GM19468 (cell line): ENCODE measurements around the gene CDKAL1.

Experiments used
- ATAC-seq: cut with Tn5 transposase; IDR thresholded peaks from one replicate; pipeline ENCODE4 v1.9.1; 2021; ENCODE audit warnings: mild to moderate bottlenecking, moderate library complexity, moderate number of reproducible peaks; ENCODE audit not compliant: unreplicated experiment; ENCODE audit errors: extremely low read depth

CDKAL1 gene

DNA sequence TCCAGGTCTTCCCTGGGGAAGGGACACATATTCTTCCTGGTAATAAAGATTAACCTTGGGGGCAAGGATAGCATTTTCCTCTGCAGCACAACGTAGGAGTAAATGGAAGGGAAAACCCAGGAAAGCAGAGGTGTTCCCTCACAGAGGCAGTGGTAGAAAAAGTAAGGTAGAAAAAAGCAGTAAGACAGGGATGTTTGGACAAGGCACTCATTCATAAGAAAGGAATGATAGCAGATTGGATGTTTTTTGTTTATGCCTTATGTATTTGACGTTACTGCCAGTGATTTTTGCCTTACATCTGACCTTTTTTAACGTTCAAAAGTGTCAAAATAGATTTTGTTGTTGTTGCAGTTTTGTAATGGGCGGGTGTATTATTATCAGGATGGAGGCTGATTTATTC lies 395.0 kb downstream of the CDKAL1 start:
- ATAC-seq, result no peak

GRCh38 chr6:20931093-20931492 lies 396.8 kb downstream of the CDKAL1 start:
- no peak for ATAC-seq

DNA sequence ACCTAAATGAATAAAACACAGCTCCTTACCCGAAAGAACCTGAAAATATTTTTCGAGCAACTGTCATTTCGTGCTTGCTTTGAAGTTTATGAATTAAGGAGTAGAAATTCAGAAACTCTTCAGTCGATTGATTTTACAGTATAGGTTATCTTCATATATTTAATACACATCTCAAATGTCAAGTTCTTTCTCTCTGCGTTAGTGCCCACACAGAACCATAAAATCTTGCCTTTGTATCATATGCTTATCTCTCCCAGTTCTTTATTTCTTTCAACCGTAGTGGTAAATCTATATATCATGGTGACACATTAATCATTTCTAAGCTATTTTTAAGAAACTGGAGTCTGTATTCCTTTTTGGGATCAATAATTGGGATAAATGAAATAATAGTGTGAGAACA lies 397.5 kb downstream of the CDKAL1 start:
- ATAC-seq, result no peak

GRCh38 chr6:20932284-20932683 lies 398.0 kb downstream of the CDKAL1 start:
- no peak for ATAC-seq

DNA sequence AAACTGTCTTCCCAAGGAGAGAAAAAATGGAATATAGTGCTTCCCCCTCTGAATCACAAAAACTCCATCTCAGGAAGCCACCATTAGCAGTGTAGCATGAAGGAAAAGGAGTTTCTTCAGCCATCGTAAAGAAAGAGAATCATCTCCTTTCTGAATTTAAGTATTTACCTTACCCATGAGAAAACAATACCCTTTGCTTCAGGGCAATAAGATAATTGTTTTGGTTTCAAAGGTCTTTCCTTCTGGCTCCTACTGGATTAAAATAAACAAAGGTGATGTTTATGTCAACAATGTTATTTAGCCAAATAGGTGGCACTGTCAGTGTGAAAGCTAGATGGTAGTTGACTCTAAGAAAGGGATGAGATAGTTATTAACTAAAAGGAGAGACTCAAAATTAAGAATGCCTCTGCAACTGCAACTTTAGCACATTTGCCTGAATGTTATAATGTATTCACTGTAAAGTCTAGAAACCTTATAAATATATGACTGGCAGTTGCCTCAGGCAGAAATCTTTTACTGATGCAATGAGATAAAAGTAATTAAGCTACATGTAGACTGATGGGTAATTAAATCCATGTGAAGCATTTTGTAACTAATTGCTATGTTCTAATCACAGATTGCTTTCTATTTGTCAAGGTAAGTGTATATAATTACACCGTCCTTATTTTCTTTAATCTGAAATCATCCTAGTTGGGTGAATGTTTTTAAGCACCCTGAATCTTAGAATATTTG lies 399.0 kb downstream of the CDKAL1 start:
- ATAC-seq, result no peak

DNA sequence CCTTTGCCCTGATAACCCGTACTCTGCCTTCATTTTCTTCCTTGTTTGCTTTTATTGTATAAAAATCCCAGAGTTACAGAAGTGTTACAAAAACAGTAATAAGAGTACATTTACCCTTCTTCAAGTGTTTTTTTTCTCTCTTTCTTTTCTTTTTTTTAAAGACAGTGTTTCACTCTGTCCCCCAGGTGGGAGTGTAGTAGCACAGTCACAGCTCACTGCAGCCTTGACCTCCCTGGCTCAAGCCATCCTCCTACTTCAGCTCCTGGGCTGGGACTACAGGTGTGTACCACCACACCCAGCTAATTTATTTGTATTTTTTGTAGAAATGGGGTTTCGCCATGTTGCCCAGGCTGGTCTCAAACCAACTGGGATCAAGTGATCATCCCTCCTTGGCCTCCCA lies 402.7 kb downstream of the CDKAL1 start:
- ATAC-seq, result no peak

DNA sequence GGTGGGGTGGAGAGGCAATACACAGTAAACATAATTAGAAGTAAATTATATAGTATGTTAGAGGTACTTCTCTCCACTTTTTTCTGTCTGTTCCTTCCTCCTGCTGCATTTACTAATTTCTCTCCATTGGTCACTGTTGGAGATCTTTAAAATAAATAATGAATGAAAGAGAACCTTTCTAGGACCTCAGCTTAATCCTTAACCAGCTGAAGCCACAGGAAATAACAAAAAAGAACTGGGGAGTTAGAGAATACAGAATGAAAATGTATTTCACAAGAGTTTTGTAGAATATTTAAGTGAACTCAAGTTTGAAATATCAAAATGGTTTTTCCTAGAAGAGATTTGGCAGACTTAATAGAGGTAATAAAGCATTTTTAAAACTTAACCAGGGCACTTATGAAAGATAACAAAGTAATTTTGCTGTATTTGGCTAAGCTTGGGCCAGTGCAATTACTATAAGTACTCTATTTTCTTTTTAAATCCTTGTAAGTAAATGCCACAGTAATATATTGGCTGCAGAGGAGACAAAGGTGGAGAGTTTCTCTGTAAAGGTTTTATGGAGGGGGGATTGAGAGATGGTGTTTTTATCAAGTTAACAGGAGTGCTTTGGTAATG lies 405.0 kb downstream of the CDKAL1 start:
- ATAC-seq, result no peak

DNA sequence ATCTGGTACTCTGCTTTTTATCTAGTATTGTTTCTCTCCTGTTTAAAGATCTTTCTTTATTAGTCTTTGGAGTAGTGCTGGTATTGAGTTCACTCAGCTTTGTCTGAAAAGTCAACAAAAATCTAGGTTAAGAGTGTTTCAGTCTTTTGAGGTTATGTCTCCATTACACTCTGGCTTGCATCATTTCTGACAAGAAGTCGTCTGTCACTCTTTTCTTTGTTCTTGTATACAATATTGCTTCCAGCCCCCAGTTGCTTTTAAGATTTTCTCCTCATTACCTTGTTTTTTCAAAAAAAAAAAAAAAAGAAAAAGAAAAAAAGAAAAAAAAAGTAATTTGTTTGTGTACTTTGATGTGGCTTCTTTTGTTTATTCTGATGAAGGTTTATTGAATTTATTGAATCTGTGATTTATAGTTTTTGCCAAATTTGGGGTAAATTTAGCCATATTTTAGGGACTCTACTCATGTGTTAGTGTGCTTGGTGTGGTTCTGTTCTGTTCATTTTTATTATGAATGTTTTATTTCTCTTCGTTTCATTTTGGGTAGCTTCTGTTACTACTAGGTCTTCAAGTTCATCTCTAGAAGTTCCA lies 408.9 kb downstream of the CDKAL1 start:
- ATAC-seq, result no peak

DNA sequence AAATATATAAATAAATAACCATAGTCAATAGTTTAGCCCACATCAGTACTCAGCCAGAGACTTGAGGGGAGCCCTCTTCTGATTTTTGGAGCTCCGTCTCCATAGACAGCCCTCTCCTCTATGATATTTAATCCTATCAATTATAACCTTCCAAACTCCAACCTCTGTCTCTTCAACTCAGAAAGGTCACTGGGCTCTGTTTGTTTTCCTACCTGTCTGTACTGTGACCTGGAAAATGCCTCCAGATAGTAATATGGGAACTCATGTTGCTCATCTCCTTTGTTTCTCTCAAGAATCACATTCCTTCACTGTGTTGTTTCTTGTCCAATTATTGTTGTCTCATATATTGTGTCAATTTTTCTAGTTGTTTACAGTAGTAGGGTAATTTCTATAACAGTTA lies 409.7 kb downstream of the CDKAL1 start:
- no peak for ATAC-seq

- peak; percentile 58 for ATAC-seq
These were observed 411.8 kb downstream of the CDKAL1 start for GRCh38 chr6:20946022-20946421.

GRCh38 chr6:20946890-20947289 lies 412.6 kb downstream of the CDKAL1 start:
- no peak for ATAC-seq

DNA sequence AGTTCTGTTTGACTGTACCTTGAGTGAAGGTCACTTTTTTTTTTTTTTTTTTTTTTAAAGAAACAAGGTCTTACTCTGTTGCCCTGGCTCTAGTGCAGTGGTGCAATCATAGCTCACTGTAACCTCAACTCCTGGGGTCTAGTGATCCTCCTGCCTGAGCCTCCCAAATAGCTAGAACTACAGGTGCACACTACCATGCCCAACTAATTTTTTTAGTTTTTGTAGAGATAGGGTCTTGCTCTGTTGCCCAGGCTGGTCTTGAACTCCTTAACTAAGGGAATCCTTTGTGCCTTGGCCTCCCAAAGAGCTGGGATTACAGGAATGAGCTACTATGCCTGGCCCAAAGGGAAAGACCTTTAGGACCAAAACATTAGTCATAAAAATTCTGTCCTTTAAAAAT lies 413.7 kb downstream of the CDKAL1 start:
- ATAC-seq, result no peak

- no peak for ATAC-seq
These were observed 414.3 kb downstream of the CDKAL1 start for GRCh38 chr6:20948556-20948955.

DNA sequence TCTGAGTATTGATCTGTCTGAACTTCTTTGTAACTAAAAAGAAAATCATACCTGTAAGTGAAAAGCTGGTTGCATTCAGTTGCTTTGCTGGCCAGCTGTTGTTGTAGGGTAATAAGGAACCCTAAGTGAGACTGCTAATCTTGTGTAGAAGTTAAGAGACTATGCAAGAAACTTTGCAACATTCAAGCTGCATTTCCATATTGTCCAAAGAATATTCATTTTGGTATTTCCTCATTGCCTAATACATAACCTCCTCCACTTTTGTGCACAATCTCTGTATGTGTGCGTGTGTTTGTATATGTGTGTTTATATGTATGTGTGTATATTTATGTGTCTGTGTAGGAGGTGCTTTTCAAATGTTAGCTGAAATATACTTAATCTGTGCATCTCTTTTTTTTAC lies 414.9 kb downstream of the CDKAL1 start:
- no peak for ATAC-seq

DNA sequence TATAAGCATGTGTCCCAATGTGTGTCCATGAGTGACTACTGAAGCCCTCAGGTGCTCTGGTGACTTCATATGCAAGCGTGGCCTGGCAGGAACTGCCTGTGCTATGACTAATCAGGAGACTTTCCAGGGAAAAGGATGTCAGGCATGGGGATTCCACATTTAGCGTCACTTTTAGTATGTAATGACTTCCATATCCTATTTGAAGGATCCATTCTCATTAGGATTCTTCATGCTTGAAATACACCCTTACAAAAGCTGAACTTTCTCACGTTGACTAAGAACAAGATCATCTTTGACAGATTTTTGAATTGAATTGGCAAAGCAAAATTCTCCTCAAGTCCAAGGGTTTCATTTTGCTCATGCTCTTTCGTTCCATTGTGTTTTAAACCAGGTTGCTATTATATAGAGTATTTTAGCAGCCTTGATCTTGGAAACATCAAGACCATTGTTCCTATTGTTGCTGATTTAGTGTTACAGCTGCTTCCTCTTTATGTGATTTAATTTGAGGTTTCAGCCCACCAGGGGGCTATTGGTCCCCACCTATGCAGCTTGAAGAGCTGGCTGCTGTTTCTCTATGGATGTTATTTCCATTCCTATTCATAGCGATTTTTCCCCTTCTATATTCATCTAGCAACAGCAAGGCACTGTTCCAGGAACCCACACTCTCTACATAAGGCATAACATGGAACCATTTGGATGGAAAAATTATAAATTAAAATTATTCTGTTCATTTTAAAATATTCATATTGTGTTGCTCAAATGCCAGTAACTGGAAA lies 418.6 kb downstream of the CDKAL1 start:
- no peak for ATAC-seq

DNA sequence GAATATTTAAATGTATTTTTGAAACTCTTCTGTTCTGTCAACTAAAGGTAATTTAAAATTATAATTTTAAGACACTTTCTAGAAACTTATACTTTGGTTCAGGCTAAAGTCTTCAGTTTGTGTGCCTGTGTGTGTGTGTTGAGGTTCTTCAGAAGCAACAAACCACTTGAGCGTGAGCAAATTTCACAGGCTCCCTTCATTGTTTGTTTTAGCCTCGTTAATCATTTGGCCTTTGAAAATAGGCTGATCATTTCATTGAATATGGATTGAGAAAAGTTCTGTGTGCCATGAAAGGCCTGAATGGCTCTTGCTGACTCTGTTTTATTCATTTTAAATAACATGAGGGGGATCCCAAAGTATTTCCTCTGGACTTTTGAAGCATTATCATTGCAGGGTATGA lies 420.1 kb downstream of the CDKAL1 start:
- no peak for ATAC-seq

DNA sequence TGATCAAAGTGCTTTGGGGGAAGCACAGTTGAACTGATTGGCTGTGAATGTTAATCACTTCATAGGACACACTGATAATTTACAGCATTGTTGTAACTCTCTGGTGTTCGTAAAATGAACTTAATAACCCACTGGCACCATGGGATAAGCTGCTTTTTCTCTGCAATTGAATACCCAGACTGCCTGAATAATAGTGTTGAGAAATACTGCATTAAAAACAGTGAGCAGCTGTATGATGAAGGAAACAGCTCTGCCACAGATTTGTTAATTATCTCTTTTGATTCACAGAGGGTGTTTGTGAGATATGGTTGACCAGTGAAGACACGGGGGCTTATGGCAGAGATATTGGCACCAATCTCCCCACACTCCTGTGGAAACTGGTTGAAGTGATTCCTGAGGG lies 420.9 kb downstream of the CDKAL1 start:
- ATAC-seq, result no peak

GRCh38 chr6:20955751-20956150 lies 421.5 kb downstream of the CDKAL1 start:
- ATAC-seq, result no peak

GRCh38 chr6:20960067-20960466 lies 425.8 kb downstream of the CDKAL1 start:
- ATAC-seq, result no peak

DNA sequence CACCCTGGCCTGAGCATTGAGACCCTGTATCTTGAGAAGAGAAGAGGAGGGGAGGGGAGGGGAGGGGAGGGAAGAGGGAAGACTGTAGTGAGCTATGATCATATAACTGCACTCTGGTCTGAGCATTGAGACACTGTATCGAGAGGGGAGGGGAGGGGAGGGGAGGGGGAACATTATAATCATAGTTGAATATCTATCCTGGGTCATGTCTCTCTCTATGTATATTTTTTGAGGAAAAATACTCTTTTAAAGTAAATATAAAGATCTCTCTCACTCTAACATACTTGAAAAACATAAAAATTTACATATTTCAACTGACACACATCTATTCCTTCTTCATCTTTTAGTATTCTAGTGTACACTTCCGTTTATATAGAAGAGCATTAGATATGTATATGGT lies 431.0 kb downstream of the CDKAL1 start:
- no peak for ATAC-seq

- ATAC-seq, result no peak
These were observed 431.7 kb downstream of the CDKAL1 start for GRCh38 chr6:20965915-20966314.
